ENCODE results near the gene POC1B.
"Not testable (repeated sequence)": the region's sequence is repeated elsewhere in the genome, so short reads cannot be mapped to it uniquely, and the experiment has no call there.

The POC1B gene

DNA sequence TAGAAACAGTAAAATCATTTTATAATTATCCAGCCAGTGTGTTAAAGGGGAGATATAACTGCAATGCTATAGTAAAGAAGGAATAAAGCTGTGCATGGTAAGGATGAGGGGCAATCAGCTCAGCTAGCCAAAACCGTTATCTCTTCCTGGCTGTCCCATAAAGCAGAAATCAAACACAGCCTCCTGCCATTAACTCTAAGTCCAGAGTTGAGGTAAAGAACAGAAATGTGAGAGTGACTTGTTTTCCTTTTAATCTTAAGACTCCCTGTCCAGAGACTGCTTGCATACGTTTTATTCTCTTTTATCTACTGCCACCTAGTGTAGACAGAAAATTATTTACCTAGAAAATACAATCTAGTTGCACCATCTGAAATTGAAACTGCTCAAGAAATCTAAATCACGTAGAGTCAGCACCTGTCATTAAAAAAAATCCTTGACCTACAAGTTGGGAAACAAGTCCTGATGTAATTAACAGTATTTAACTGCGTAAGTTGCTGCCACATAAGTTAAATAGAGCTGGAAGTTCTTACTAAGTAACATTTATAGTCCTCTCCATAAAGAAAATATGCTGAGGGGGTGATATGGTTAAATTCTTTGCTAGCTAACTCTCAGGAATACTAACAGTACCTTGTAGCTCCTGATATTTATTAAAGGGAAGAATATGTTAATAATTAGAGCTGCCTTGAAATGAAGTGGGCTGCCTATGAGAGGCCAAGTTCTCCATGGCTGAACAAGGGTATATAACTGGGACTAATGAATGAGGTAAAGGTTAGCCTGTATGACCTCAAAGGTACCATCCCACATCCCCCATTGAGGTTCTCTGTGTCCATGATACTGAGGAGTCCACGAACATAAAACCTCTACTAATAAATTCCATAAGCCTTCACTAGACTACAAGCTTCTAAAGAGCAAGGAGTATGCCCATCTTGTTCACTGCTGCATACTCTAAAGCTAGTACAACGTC, 63.9 kb downstream of the POC1B start:
- no peak for DNase-seq

DNA sequence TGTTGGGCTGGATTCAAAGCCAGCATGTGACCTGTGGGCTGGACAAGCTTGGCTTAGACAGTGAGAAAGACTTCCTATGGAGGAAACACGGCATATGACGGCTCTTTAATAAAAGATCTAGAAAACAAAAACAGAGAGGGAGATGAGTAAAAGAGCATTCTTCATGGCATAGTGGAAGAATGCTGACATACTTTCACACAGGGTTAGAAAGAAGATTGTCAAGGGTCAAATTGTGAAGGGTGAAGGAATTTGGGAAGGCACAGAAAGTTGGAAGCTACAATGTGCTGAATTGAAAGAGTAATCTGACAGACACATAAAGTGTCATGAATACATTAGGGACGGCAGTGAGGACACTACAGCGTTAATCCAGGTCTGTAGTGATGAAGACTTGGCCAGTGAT, 64.7 kb downstream of the POC1B start:
- DNase-seq, result no peak

DNA sequence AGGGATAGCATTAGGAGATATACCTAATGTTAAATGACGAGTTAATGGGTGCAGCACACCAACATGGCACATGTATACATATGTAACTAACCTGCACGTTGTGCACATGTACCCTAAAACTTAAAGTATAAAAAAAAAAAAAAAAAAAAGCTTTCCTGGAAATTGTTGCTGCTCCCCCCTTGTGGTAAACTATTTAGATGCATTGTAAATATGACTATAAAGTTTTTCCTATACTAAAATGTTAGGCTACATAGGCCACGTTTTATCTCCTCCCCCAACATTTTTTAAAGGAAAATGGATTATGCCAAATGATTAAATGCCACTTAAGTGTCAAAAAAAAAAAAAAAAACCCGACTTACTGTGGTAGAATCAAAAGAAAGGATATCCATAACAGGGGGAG, 66.6 kb downstream of the POC1B start:
- not testable (repeated sequence) for DNase-seq

DNA sequence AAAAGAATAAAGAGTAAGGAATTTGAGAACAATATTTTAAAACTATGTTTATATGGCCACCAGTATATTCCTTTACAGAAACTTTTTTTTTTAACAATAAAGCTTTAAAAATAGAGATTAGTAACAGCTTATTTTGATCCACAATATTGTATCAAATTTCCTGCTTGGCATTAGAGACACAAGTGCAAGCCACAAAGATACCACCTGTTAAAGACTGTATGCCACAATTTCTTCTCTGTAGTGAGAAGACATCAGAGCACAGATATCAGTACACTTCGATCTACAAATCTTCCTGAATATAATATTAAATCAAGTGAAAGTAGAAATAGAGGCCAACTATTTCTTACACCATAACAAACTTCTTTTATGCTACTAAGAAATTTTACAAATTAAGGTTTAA, 69.3 kb downstream of the POC1B start:
- no peak for DNase-seq

DNA sequence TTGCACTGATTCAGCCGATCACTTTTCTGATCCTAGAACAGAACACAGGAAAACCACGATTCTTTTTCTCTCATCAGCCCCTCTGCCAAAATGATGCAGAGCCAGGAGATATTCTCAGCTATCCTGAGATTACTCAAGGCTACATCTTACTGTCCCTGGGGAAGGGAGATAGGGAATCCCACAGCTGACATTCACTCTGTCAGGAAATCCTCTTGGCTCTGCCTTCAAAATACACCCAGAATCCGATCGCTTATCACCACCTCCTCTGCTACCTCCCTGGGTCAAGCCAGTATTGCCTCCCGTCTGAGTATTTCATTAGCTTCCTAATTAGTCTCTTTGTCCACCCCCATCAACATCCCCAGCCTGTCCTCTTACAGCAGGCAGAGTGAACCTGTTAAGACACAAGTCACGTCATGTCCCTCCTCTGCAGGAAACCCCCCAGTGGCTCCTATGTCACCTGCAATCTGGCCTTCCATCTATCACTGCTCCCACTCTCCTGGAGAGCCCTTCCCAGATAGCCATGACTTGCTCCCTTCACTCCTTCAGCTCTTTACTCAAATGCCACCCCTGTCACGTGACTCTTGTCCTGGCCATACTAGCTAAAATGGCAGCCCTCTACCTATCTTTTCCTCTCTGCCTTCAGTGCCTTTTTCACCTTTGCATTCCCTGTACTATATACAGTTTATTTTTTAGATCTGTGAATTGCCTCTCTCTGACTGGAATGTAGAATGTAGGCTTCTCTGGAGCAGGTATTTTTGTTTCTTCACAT, 71.6 kb downstream of the POC1B start:
- no peak for DNase-seq

DNA sequence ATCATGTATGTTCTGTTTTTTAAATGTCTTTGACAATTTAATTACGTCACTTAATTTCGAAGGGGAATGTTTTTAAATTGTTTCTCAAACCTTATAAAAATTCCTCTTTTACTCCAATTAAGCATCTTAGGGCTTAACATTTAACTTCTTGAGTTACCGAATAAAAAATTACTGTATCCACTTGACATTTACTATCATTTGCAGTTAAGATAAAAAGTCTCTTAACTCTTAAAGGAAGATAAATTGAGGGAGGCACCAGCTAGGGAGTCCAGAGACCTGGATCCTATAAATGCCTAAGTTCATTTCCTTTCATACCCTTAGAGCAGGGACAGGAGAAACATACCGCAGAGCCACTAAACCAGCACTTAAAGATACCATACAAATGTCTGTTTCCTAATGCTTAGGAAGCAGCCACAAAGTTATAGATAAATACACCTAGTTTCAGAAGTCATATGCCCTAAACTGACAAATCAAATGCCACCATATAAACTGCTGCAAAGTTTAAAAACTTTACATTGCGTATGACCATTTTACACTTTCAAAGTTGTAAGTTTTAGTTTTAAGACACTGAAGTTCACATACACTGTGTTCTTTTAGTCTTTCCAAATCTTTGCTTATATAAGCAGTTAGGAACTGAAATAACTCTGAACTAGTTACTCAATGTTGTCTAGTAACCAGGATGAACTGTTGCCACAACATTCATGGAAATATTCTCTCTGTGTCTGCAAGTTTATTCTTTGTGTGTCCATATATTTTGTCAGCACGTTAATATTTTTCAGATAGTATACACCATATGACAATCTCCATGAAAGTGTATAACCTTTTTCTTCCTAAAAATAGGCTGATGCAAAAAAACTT, 72.5 kb downstream of the POC1B start:
- DNase-seq, result no peak

DNA sequence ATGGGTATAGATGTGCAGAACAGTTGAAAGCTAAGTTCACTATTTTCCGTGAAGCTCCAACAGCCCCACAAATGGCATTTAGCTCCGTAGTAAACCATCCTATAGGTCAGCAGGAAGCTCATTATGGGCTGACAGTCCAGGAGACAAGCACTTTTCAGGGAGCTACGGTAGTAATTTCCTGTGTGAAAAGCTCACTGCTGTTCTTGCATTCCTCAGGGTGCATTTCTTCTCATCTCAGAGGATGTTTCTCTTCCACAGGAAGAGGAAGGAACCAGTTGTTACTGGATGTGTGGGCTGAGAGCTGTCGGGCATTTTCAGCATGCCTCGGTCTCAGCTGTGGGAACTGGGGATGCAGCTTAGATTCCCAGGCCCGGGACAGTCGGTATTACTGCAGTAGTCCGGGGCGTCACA, 74.0 kb downstream of the POC1B start:
- DNase-seq, result no peak

DNA sequence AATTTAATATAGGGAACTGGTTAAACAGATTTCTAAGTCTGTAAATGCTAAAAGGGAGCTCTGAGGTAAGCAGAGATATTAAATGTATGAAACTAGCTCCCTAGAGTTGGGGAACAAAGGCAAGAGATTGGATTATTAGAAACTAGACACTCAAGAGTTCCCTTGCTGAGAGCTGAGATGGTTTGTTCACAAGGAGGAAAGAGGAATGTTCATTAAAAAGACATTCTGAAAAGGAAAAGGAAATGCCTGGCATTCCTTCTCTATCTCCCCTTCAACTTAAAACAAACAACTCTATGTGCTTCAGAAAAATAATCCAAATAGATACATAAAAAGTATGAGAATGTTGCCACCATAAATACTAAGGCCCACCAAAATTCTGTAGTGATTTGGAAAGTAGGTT, 74.9 kb downstream of the POC1B start:
- no peak for DNase-seq

DNA sequence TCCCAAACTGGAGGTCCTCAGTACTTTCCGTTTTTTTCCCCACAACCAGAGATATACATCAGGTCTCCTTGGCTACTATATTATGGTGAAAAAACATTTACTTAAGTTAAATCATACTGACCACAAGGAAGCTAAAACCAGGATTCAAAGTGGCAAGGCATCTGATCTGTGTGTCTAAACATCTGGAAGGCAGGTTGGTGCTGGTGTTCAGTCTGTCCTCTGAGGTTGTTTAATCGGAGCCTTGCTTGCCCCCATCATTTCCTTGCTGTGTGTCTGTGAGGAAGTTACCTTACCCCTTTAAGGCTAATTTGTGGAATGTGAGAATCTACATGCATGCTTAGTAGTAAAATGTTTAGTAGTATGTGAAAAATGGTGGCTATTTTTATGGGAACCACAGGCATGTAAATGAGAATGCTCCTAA, 76.9 kb downstream of the POC1B start:
- no peak for DNase-seq

DNA sequence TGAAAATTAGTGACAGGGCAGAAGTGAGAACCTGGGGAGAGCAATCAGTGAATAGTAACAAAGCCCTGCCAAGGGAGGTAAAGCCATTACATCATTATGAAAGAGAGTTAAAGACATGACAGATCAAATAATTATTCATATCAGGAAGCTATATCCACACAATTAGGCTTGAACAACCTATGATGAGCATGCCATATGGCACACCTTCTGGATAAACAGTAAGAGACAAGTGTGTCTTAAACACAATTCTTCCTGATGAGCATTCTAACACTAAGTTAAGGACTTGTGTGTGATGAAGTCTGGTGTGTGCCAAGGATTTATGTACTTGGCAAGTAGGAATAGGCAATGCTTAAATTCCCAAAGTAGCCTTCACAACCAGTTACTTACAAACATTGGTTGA, 77.3 kb downstream of the POC1B start:
- no peak for DNase-seq

DNA sequence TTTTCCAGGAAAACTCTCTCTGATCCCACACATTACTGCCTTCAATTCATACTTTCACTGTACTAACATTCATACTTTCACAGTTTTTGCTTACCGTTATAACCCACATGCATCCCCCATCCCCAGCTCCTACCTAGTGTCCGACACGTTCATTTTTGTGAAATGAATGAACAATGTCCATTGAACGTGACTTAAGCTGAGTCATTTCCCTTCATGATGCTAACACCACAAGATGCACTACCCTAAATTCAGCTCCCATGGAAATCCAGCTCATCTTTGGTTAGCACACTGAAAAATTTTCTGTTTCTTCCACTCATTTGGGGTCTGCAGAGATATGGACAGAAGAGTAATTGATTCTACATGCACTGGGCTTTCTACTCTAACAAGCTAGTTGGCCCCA, 85.9 kb downstream of the POC1B start:
- no peak for DNase-seq

DNA sequence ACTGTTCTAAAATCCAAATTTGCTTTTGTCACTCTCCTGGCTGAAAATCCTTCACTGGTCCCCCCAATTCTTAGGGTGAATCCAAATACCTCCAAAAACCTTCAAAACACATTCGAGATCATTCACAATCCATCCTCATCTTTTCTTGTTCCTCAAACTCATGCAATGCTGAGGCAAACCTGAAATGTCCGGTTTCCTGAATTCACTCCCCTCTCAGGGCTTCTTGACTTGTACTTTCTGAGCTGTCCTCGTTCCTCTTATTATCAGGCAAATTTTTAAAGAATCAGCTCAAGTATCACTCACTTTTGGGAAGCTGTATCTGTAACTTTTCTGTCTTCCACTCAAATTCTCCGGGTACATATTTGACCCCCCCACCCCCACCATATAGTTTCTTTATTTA, 88.6 kb downstream of the POC1B start:
- no peak for DNase-seq

DNA sequence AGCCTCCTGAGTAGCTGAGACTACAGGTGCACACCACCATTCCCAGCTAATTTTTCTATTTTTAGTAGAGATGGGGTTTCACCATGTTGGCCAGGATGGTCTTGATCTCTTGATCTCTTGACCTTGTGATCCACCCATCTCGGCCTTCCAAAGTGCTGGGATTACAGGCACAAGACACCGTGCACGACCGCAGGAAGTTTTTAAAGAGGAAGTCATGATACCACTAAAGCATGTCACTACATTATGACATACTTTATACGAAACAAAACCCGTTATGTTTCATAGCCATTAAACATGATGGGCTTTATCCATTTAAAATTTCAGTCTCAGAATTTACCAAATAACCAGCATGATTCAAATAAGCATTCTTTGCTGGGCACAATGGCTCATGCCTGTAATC, 89.8 kb downstream of the POC1B start:
- no peak for DNase-seq

DNA sequence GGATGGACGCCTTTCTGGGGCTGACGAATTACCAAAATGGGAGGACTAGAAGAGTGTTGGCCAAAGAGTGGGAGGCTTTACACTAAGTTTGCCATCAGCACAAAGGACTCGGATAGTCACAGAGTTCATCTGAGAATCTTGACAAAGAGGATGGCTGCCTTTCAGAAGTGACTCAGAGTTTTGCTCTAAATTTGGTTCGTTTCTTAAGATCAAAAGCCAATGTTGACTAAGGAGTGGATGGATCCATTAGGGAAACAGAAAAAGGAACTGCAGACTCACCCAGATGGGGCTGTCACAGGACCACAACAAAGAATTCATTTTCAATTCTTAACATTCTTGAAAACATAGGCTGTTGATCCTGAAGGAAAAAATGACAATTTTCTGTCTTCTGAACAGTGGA, 92.2 kb downstream of the POC1B start:
- DNase-seq, result no peak

DNA sequence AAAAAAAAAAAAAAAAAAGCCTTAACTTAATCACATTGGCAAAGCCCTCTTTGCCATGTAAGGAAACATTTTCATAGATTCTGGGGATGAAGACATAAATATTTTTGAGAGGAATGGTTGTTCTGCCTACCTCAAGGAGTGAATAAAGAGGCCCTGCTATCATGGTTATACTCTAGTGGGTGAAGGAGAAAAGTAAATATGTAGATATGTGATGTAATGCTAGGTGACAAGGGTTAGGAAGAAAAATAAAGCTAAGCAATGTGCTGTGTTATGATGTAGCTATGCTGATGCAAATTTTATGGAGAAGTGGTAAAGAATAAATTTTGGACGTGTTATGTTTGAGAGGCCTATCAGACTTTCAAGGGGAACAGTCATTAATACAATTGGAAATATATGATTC, 93.5 kb downstream of the POC1B start:
- DNase-seq, result no peak

DNA sequence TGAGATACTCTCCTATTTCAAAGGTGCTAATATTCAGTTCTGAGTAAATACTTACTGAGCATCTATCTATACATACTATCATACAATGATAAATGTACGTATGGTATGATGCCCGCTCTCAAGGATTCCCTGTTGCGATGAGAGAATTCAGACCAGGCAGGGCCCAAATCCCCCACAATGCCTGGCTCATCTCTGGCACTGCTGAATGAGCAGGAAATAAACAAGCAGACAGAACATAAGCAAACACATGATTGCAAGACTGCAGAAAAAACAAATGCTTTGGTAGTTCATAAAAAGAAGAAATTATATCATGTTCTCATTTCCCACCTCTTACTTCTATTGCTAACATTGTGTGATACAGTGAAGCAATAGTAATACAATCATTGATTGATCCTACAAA, 96.3 kb downstream of the POC1B start:
- no peak for DNase-seq

DNA sequence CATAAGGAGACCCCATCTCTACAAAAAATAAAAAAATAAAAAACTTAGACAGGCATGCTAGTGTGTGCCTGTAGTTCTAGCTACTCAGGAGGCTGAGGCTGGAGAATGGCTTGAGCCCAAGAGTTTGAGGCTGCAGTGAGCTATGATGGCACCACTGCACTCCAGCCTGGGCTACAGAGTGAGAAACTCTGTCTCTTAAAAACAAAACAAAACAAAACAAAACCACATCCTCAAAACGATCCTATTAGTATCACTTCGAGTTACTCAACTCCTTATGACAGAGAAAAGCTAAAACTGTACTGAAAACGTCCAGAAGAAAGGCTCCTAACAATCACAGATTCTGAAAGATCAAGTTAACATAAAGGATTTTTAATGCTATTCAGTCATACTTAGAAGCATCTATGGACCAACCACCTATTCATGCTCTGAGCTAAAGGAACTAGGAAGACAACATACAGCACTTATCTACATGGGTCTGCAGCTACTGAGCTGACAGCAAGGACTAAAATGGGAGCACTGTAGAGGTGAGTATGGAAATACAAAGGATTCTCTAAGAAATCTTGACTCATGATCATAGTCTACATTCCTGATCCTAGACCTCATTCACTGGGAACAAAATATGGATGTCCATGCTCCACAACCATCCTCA, 98.2 kb downstream of the POC1B start:
- no peak for DNase-seq

DNA sequence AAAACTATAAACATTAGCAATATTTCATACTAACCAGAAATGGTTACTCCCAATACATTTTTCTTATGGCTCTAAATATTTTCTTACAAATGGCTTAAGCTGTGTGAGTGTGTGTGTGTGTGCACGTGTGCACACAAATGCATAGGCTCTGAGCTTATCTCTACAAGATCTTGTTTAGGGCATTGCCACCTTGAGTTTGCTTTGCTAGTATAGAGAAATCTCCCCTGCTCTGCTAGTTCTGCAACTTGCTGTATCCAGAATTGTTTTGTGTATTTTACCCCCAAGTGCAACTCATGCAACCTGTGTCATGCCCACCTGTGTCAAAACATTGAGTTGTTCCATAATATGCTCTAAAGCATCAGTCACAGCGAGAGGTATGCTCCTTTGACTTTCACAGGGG, 101.0 kb downstream of the POC1B start:
- DNase-seq, result no peak

DNA sequence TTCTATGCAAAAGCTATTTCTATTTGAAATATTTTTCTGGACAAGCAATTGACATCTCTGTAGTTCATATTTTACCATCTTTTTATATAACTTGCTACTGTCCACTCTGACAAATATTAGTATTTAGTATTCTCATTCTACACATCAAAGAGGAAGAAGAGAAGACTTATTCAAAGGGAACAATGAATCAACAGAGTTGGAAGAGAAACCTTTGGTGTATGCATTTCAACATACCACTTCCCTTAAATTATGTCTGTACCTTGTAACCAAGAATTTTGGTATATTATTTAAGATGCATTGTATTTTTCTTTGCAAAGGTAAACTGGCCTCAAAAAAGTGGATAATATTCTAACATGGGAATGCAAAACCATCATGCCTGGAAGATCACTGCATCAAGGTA, 101.5 kb downstream of the POC1B start:
- no peak for DNase-seq

DNA sequence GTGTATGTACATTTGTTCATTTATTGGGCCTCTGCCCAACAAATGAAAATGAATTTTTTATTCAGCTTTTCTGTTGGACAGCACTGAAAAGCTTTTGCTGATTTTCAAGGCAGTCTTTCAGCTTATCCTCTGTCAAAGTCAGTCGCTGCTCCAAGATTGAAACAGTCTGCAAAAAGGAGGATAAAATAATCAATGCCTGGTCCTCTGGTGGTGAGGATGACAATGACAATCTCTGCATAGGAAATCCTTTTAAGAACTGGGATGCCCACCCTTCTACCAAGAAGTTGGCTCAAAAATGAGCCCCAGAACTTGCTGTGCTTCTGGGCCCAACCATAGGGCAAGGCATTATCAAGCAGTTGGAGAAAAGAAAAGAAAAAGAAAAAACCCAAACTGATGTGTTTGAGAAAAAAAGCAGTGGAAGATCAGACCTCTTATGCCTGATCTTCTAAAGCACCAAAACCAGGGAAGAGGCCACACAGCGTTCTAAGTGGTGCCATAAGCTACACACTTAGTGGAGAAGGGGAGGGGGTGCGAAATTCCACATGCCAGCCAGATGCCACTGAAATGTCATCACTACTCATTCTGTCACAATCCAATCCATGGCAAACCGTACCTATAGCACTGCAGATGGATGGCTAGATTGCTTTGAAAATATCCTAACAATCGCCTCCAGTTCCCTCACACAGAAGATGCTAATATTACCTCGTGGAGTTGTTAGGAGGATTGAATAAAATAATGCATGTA, 104.6 kb downstream of the POC1B start:
- DNase-seq, result no peak

DNA sequence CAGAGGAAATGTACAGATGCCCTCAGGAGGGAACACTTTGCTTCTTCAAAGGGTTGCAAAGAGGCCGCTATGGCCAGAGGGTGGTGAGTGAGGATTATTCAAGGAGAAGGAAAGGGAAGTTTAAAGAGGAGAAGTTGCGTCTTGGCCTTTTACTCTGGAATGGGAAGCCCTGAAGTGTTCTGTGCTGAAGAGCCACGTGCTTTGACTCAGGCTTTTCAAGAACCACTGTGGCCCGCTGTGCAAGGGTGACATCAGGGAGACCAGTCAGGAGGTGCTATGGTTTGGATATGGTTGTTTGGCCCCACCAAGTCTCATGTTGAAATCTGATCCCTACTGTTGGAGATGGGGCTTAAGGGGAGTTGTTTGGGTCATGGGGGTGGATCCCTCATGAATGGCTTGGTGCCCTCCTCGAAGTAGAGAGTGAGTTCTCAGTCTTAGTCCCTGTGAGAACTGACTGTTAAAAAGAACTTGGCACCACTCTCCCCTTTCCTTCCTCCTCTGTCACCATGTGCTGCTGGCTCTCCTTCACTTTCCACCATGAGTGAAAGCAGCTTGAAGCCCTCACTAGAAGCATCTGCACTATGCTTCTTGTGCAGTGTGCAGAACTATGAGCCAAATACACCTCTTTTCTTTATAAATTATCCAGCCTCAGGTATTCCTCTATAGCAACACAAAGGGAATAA, 107.5 kb downstream of the POC1B start:
- DNase-seq, result no peak
